Panc1 (cell line): ENCODE data around the gene CHSY3.

Source experiments
- POLR2AphosphoS5 ChIP-seq: IDR thresholded peaks from 2 replicates; pipeline ENCODE4 v1.6.1; 2012; ENCODE audit warnings: mild to moderate bottlenecking, low read depth, low read length, moderate library complexity
- SIN3A ChIP-seq: IDR thresholded peaks from 2 replicates; pipeline ENCODE4 v1.6.1; 2012; ENCODE audit warnings: low read depth, mild to moderate bottlenecking, low read length, moderate library complexity, borderline replicate concordance; ENCODE audit not compliant: insufficient read depth
- TCF7L2 ChIP-seq: IDR thresholded peaks from 2 replicates; pipeline ENCODE4 v1.6.1; 2011; ENCODE audit warnings: mild to moderate bottlenecking, low read depth, low read length, inconsistent platforms
- TF ChIP-seq, protein P1 (sequence below): fragments of 450-650 bp; IDR thresholded peaks from 2 replicates; pipeline ENCODE4 v1.5.1; 2017; ENCODE audit warnings: mild to moderate bottlenecking

DNA sequence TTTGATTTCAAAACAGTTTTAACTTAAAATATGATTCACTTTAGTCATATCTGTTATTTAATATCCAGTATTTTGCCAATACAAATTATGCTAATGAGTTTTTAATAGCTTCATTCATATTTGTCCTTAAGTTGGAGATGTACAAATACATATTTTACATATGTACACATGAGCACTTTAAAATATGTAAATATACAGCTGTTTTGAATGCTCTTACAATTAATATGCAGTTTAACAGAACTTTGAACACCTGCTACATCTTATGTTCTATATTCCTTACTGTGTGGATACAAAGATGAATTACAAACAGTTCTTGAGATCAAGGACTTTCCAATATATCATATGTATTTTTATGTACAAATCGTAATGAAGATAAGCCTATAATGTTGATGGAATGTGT lies 74.0 kb downstream of the CHSY3 start:
- TF ChIP-seq, protein P1, sequence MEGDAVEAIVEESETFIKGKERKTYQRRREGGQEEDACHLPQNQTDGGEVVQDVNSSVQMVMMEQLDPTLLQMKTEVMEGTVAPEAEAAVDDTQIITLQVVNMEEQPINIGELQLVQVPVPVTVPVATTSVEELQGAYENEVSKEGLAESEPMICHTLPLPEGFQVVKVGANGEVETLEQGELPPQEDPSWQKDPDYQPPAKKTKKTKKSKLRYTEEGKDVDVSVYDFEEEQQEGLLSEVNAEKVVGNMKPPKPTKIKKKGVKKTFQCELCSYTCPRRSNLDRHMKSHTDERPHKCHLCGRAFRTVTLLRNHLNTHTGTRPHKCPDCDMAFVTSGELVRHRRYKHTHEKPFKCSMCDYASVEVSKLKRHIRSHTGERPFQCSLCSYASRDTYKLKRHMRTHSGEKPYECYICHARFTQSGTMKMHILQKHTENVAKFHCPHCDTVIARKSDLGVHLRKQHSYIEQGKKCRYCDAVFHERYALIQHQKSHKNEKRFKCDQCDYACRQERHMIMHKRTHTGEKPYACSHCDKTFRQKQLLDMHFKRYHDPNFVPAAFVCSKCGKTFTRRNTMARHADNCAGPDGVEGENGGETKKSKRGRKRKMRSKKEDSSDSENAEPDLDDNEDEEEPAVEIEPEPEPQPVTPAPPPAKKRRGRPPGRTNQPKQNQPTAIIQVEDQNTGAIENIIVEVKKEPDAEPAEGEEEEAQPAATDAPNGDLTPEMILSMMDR: no peak
- no peak for TF ChIP-seq POLR2AphosphoS5
- no peak for TF ChIP-seq SIN3A
- no peak for TF ChIP-seq TCF7L2
